GM12891 (cell line): Measurements from ENCODE around the gene PPIL1.

Source experiments
- PAX5 ChIP-seq: IDR thresholded peaks from 2 replicates; pipeline ENCODE4 v1.6.1; 2011; ENCODE audit warnings: low read length, moderate library complexity, mild to moderate bottlenecking; ENCODE audit not compliant: insufficient read depth, severe bottlenecking
- POLR2A ChIP-seq: IDR thresholded peaks from 2 replicates; pipeline ENCODE4 v1.6.1; 2011; ENCODE audit warnings: low read depth, low read length, control low read depth
- POLR2AphosphoS5 ChIP-seq: IDR thresholded peaks from 2 replicates; pipeline ENCODE4 v1.6.1; 2011; ENCODE audit warnings: low read depth, low read length, control low read depth
- POU2F2 ChIP-seq: IDR thresholded peaks from 2 replicates; pipeline ENCODE4 v1.6.1; 2011; ENCODE audit warnings: low read depth, mild to moderate bottlenecking, control low read depth, low read length, moderate library complexity
- SPI1 ChIP-seq: IDR thresholded peaks from 2 replicates; pipeline ENCODE4 v1.6.1; 2011; ENCODE audit warnings: low read depth, low read length, control low read depth
- TAF1 ChIP-seq: IDR thresholded peaks from 2 replicates; pipeline ENCODE4 v1.6.1; 2011; ENCODE audit warnings: low read depth, low read length, control low read depth

DNA sequence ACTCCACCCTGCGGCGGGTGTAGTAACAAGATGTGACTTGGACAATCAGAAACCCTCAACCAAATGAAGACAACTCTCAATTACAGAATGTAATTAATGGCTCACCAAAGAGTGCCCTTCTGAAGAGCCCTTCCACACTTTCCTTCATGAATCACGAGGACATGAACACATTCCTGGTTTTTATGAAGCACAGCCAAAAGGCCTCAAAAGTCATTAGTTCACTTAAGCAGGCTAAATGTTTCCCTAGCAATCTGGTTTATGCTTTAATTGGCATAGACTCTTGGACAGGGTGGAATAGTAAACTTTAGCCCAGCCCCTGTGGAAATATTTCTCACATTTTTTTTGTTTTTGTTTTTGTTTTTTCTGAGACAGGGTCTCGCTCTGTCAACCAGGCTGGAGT, 55.8 kb downstream of the PPIL1 start:
- no peak for TF ChIP-seq POLR2A
- no peak for TF ChIP-seq TAF1
- TF ChIP-seq POLR2AphosphoS5: no peak
- no peak for TF ChIP-seq POU2F2
- TF ChIP-seq SPI1: no peak
- no peak for TF ChIP-seq PAX5
